NCI-H446 (cell line): ENCODE results near the gene EDN2.

ENCODE experiments used
- DNase-seq, 2 experiments: peaks; one replicate each; lab custom pipeline; 2025; lab: John Stamatoyannopoulos, UW

Gene EDN2

GRCh38 chr1:41498804-41499203 lies 14.3 kb upstream of the EDN2 start:
- peak in 1 of 2 experiments; percentile 81 for DNase-seq

DNA sequence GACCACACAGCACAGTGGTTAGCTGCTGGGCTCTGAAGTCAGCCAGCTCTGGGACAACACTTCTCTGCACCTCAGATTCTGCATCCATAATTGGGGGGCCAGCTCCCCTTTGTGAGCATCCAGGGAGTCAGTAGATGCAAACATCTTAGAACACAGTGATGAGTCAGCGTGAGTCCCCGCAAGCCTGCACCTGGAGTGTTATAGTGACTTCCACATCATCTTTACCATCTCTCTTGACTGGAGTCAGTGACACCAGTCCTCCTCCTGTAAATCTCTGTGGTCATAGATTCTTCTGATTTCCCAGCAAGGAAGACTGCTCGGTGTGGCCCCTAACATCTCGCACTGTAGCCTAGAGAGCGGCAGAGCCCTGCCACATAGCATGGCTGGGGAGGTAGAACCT lies 13.9 kb upstream of the EDN2 start:
- no peak for DNase-seq

GRCh38 chr1:41497461-41498030 lies 13.1 kb upstream of the EDN2 start:
- DNase-seq, result no peak

- no peak for DNase-seq
Observed at GRCh38 chr1:41497056-41497440, 12.6 kb upstream of the EDN2 start.

DNA sequence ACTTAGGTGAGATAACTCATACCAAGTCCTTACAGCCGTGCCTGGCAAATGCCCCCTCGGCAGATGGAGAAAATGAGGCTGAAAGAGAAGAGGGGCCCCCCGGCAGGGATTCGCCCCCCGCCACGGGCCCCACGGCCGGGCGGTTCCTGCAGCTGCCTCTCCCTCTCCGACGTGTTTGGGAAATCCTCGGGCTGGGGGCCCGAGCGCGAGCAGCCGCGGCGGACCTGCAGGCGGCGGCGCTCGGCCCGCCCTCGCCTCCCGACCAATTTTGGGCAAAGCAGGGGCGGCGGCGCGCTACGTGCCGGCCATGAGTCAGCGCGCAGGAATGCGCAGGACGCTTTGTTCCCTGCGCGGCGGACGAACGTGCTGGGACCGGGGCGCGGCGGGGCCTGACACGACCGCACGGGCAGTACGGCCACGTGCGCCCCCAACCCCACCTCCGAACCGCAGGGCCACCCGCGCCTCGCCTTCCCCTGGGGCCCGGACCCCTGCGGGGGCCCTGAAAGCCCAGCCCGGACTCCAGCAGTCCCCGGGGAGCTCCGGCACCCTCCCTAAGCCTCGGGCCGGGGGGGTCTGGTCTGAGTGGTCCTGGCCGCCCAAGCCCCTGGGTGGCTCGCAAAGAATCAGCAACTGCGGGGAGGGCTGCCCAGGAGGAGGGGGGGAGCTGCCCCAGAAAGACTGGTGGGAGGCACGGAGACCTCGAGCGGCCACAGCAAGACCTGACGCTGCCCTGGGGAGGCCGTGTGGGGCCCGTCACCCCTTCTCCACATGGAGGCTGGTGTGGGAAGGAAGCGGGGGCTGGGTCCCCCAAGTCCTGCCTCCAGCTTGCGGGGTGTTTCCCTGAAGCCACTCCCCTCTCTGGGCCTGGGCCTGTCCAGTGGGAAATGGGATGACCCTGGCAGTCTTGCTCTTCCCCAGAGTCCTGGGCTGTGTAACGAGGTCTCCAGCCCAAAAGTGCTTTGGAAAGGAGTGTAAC lies 11.9 kb upstream of the EDN2 start:
- DNase-seq, result no peak

DNA sequence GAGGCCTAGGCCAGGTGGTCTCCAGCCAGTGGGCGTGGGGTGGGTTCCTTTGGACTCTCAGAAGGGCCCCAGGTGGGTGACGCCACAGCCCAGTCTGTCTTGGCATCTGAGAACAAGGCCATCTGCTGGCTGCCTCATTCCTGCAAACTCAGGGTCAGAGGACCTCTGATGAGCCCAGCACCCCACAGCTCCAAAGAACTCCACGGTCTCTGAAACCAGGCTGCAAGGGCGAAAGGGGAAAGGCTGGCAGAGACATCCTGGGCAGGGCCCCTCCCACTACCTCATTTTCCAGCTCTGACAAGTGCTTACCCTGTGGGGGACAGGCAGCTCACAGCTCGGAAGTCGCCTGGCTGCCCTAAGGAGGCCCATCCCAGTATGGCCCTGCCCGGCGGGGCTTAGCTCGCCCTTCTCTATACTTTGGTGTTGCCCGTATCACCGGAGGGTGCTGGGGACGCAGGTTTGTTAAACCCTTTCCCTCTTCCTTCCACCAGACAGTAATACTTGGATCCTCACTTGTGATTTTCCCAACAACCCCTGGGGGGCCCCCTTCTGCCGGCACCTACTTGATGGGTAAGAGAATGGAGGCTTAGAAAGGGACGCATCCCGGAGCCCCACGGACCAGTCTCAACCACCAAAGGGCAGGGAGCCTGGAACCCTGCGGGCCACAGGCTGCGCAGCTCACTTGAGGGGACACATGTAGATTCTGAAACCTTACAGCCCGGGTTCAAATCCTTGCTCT lies 10.9 kb upstream of the EDN2 start:
- DNase-seq, result no peak

GRCh38 chr1:41494351-41495209 lies 10.1 kb upstream of the EDN2 start:
- no peak for DNase-seq

- no peak for DNase-seq
Observed at GRCh38 chr1:41493626-41494350, 9.3 kb upstream of the EDN2 start.

DNA sequence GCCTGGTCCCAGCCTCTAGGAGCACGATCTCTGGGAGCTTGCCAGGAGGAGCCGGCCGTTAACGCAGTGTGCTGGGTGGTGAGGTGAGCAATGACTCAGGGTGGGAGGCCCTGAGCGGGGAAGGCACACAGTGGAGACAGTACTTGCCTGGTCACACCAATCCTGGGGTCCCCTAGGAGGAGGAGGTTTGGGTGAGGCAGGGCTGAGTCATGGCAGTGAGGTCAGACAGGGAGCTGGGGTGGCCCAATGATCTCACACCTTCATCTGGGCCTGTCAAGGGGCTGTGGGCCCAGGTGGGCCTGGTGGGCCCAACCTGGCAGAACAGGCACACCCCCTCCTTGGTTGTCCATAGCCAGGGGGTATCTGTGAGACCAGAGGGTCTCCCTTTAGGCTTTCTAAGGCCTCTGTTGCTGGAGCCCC lies 8.6 kb upstream of the EDN2 start:
- no peak for DNase-seq

GRCh38 chr1:41492341-41492848 lies 7.9 kb upstream of the EDN2 start:
- no peak for DNase-seq

DNA sequence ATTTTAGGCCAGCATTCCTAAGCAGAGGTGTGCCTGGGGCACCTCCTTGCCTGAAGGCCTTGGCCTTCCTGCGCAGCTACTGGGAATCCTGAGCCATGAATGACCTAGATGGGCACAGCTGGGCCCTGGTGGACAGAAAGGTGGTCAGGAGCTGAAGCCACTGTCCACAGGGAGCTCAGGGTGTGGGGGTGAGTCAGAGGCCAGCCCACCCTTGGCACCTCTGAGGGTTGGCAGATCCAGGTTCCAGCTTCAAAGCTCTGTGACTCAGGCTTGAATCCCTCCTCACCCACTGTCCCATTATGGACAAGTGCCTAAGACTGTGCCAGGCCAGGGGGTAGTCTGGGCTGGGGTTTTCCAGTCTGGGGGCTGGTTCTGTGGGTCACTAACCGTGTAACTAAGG lies 6.4 kb upstream of the EDN2 start:
- no peak for DNase-seq

GRCh38 chr1:41489561-41489960 lies 5.1 kb upstream of the EDN2 start:
- DNase-seq, result no peak

DNA sequence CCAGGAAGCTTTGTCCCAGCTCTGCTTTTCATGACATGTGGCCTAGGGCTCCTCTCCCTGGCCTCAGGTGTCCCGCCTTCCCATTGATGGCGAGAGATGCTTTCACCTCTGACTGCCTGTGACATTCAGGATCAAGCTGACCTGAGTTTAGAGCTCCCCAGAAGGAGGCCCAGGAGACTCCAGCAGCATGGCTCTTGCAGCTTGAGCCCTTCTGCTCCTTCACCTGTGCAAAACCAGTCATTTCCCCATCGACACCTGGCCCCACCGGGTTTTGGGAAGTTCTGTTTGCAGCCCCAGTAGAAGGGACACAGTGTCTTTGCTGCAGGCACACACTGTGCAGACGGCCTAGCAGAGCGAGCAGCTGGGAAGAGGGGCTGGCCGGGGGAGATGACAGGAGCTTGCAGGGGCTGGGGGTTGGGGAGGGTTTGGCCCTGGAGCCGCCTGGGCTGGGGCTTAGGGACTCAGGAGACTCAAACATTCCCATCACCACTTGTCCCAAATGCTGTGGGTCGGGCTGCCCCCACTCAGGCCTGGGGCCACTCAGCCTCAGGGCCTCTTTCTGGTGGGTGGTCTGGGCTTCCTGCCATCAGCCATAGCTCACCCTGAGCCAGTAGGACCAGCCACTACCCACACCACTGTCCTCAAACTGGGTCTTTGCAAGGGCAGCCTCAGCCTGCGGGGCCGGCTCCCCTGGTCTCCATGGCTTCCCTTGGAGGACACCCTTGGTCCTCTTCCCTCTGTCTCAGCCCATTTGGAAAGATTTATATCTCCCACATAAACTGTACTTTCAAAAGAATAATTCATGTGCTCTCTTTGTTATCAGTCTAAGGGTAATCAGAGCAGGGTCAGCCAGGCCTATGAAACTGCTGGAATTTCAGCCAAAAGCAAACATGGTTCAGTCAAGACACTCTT lies 3.8 kb upstream of the EDN2 start:
- no peak for DNase-seq

- no peak for DNase-seq
Observed at GRCh38 chr1:41487126-41488039, 2.9 kb upstream of the EDN2 start.

- no peak for DNase-seq
Observed at GRCh38 chr1:41486371-41487125, 2.1 kb upstream of the EDN2 start.

GRCh38 chr1:41486053-41486370 lies 1.5 kb upstream of the EDN2 start:
- DNase-seq, result no peak

GRCh38 chr1:41485605-41486004 lies 1.1 kb upstream of the EDN2 start:
- no peak for DNase-seq

GRCh38 chr1:41483960-41484401 lies 502 bp downstream of the EDN2 start:
- no peak for DNase-seq
